KOPT-K1 (cell line): ENCODE data around the gene HCLS1.
"Not testable (repeated sequence)": the region's sequence is repeated elsewhere in the genome, so short reads cannot be mapped to it uniquely, and the experiment has no call there.

Experiments used
- H3K27ac ChIP-seq: fragments of 200-600 bp; sonication (generic); 2 replicates; pipeline ENCODE4 v1.5.1; 2016; ENCODE audit warnings: antibody characterized with exemption, mild to moderate bottlenecking, low read depth, low read length; ENCODE audit not compliant: poor library complexity, severe bottlenecking
- H3K36me3 ChIP-seq: fragments of 200-600 bp; sonication (generic); 2 replicates; pipeline ENCODE4 v1.5.1; 2017; ENCODE audit warnings: antibody characterized with exemption, mild to moderate bottlenecking, low read length, moderate library complexity; ENCODE audit not compliant: insufficient read depth
- H3K9me3 ChIP-seq: fragments of 200-600 bp; sonication (generic); 2 replicates; pipeline ENCODE4 v1.5.1; 2017; ENCODE audit warnings: antibody characterized with exemption, low read length, mild to moderate bottlenecking; ENCODE audit not compliant: insufficient read depth, poor library complexity, severe bottlenecking

The HCLS1 gene

GRCh38 chr3:121593806-121594205 is 66.9 kb downstream of the HCLS1 start:
- not testable (repeated sequence) for H3K36me3 ChIP-seq, H3K9me3 ChIP-seq, H3K27ac ChIP-seq

- Histone ChIP-seq H3K9me3 (no peaks in the 10 kb centered on the region), H3K36me3 (no peaks in the 10 kb centered on the region), H3K27ac (no peak within 1 kb of the TSS)
Observed at GRCh38 chr3:121592856-121593702, 67.6 kb downstream of the HCLS1 start, which contains the start of gene FBXO40. Gene FBXO40 (plus strand): TSS chr3:121593379. CDS start chr3:121620576, 27,197 bp downstream.

- no peak overlapping the region for H3K27ac ChIP-seq
- H3K36me3 ChIP-seq = no peaks in the 10 kb centered on the region
- H3K9me3 ChIP-seq = no peaks in the 10 kb centered on the region
Observed at GRCh38 chr3:121584418-121584817, 76.3 kb downstream of the HCLS1 start.

GRCh38 chr3:121581691-121582090 is 79.0 kb downstream of the HCLS1 start:
- Histone ChIP-seq H3K9me3 (no peaks in the 10 kb centered on the region), H3K27ac (no peak overlapping the region), H3K36me3 (no peaks in the 10 kb centered on the region)
